GM12878 (cell line): ENCODE measurements around the gene CEACAM1. TPM values are rescaled to one million over a fixed set of nuclear protein-coding genes. Genes with fewer than 3 reads are reported as not detected.
"Not testable (repeated sequence)": the region's sequence is repeated elsewhere in the genome, so short reads cannot be mapped to it uniquely, and the experiment has no call there.

Experiments used
- ATAC-seq: fragments of 200-7000 bp; cut with Tn5 transposase; 3 replicates; pipeline ENCODE4 v1.9.1; 2020; ENCODE audit warnings: mild to moderate bottlenecking, moderate library complexity
- BruUV-seq: library from RNA; stranded (reverse); fragments of 400-500 nt; replicated peaks from 2 replicates; lab custom pipeline; 2021; lab: Mats Ljungman, UMichigan
- CTCF ChIA-PET: fragments of 300-600 bp; sonication (Branson Sonifier 250); formaldehyde crosslinking; extraction: SDS; loops from one replicate; lab custom pipeline; 2021; ENCODE audit warnings: inconsistent platforms; lab: Yijun Ruan, JAX
- POLR2A ChIA-PET: fragments of 350-600 bp; formaldehyde crosslinking; extraction: SDS; loops from one replicate; lab custom pipeline; 2021; ENCODE audit warnings: inconsistent platforms; lab: Charles Lee
- RAD21 ChIA-PET: fragments of 300-600 bp; sonication (Branson Sonifier 250); formaldehyde crosslinking; loops from one replicate; lab custom pipeline; 2023; ENCODE audit warnings: antibody characterized with exemption; ENCODE audit not compliant: unreplicated experiment; lab: Charles Lee
- SMC1A ChIA-PET: fragments of 300-600 bp; sonication (Branson Sonifier 250); formaldehyde crosslinking; loops from one replicate; lab custom pipeline; 2023; ENCODE audit not compliant: unreplicated experiment, uncharacterized antibody; lab: Charles Lee
- DNase-seq: peaks from one replicate; pipeline ENCODE4 v3.0.0-alpha.2; 2011; ENCODE audit warnings: low read depth, low spot score
- FAIRE-seq: peaks from 3 replicates; lab custom pipeline; 2011; peaks lifted over from hg19 to GRCh38; lab: Jason Lieb, UNC
- H2AFZ ChIP-seq: 2 replicates; pipeline ENCODE4 v1.6.0; 2011; ENCODE audit warnings: low read depth, low read length, control low read depth; ENCODE audit not compliant: control insufficient read depth
- H3K27ac ChIP-seq: 2 replicates; pipeline ENCODE4 v1.5.1; 2011; ENCODE audit warnings: control low read depth; ENCODE audit not compliant: control insufficient read depth, insufficient read depth
- H3K27me3 ChIP-seq, 2 experiments: replicated peaks in 1 of 2; 2 replicates each; pipeline versions ENCODE4 v1.6.0 to v1.6.1; 2011; ENCODE audit warnings: low read length in 1 of 2; ENCODE audit not compliant: control insufficient read depth in 2 of 2, insufficient read depth in 2 of 2
- H3K36me3 ChIP-seq, 2 experiments: 2 replicates each; pipeline ENCODE4 v1.5.1; 2011; ENCODE audit warnings: low read length in 1 of 2; ENCODE audit not compliant: control insufficient read depth in 2 of 2, insufficient read depth in 2 of 2
- H3K4me1 ChIP-seq: 2 replicates; pipeline ENCODE4 v1.6.1; 2011; ENCODE audit warnings: mild to moderate bottlenecking, low read length, moderate library complexity, mixed read lengths; ENCODE audit not compliant: control insufficient read depth, insufficient read depth
- H3K4me2 ChIP-seq: 2 replicates; pipeline ENCODE4 v1.6.0; 2011; ENCODE audit warnings: control low read depth; ENCODE audit not compliant: control insufficient read depth, insufficient read depth
- H3K4me3 ChIP-seq: fragments of 200-600 bp; sonication (generic); 2 replicates; pipeline ENCODE4 v1.5.1; 2016
- H3K79me2 ChIP-seq: 2 replicates; pipeline ENCODE4 v1.6.0; 2011; ENCODE audit warnings: low read length; ENCODE audit not compliant: control insufficient read depth, insufficient read depth
- H3K9ac ChIP-seq: 2 replicates; pipeline ENCODE4 v1.8.0; 2011; ENCODE audit warnings: low read length, control low read depth, mixed read lengths; ENCODE audit not compliant: control insufficient read depth, insufficient read depth
- H3K9me3 ChIP-seq: replicated peaks from 3 replicates; pipeline ENCODE4 v1.5.1; 2011; ENCODE audit warnings: mild to moderate bottlenecking, low read length; ENCODE audit not compliant: control insufficient read depth, insufficient read depth
- H4K20me1 ChIP-seq: 2 replicates; pipeline ENCODE4 v1.6.0; 2011; ENCODE audit not compliant: control insufficient read depth, insufficient read depth
- ASH2L ChIP-seq: fragments of 300-600, 200-600 bp; sonication (generic); IDR thresholded peaks from 2 replicates; pipeline ENCODE4 v1.6.1; 2017; ENCODE audit warnings: low read depth, mild to moderate bottlenecking, borderline replicate concordance
- GABPA ChIP-seq: IDR thresholded peaks from 2 replicates; pipeline ENCODE4 v1.6.1; 2014; ENCODE audit warnings: antibody characterized with exemption, low read depth, mild to moderate bottlenecking, inconsistent platforms
- GATAD2B ChIP-seq: fragments of 450-650 bp; conservative IDR thresholded peaks from 2 replicates; pipeline ENCODE4 v1.6.1; 2017; ENCODE audit warnings: low read depth, mild to moderate bottlenecking, moderate library complexity
- JUNB ChIP-seq: IDR thresholded peaks from 2 replicates; pipeline ENCODE4 v1.6.1; 2016; ENCODE audit warnings: antibody characterized with exemption, mild to moderate bottlenecking
- MEF2A ChIP-seq: IDR thresholded peaks from 2 replicates; pipeline ENCODE4 v1.6.1; 2011; ENCODE audit warnings: low read depth, mild to moderate bottlenecking, low read length, moderate library complexity; ENCODE audit not compliant: insufficient read depth
- MYC ChIP-seq: IDR thresholded peaks from 2 replicates; pipeline ENCODE4 v1.6.1; 2011; ENCODE audit warnings: mild to moderate bottlenecking, low read length, moderate library complexity, inconsistent platforms; ENCODE audit not compliant: insufficient read depth, insufficient replicate concordance, insufficient read length, severe bottlenecking
- NFYA ChIP-seq: IDR thresholded peaks from 2 replicates; pipeline ENCODE4 v1.6.1; 2011; ENCODE audit warnings: low read depth, mild to moderate bottlenecking, low read length, improper control_type of control experiment, borderline replicate concordance
- POU2F2 ChIP-seq: IDR thresholded peaks from 3 replicates; pipeline ENCODE4 v1.6.1; 2011; ENCODE audit warnings: low read depth, mild to moderate bottlenecking, low read length, borderline replicate concordance
- USF2 ChIP-seq: IDR thresholded peaks from 2 replicates; pipeline ENCODE4 v1.6.1; 2011; ENCODE audit warnings: low read depth, low read length, improper control_type of control experiment, borderline replicate concordance
- ZNF384 ChIP-seq: IDR thresholded peaks from 2 replicates; pipeline ENCODE4 v1.6.1; 2012; ENCODE audit warnings: low read depth, mild to moderate bottlenecking, low read length, improper control_type of control experiment, borderline replicate concordance
- WGBS: methylation state at CpG from one replicate; pipeline ENCODE4 v1.1.6; 2016; ENCODE audit warnings: low lambda C conversion rate; ENCODE audit not compliant: insufficient replicate concordance, insufficient coverage; ENCODE audit errors: missing lambda C conversion rate; 5-methylcytosine and 5-hydroxymethylcytosine counted together
- in situ Hi-C: fragments of 300-500 bp; cut with MboI; formaldehyde crosslinking; loops from 9 replicates; pipeline ENCODE4 v1.14.3; 2018; ENCODE audit warnings: mixed read lengths
- intact Hi-C: fragments of 100-400 bp; cut with micrococcal nuclease; formaldehyde crosslinking; loops from one replicate; pipeline ENCODE4 v1.14.2; 2022; ENCODE audit not compliant: unreplicated experiment
- polyA plus RNA-seq, 11 experiments: library from polyadenylated mRNA; depleted of rRNA in 4 of 11; unstranded in 6 of 11; stranded (reverse) in 5 of 11; fragments of >200 nt; fragmentation: Nextera tagmentation in 4 of 11; fragmentation: Illumina TruSeq in 1 of 11; extraction: Ambion mirVana in 4 of 11; extraction: Trizol in 1 of 11; gene quantifications; 1 replicate in 1 of 11; 2 replicates in 10 of 11; pipeline versions ENCODE4 v1.2.1 to v1.2.3, GENCODE V29; 2011 to 2016; ENCODE audit warnings: inconsistent platforms in 2 of 11, missing spikeins in 2 of 11, low read depth in 1 of 11
- total RNA-seq, 4 experiments: library from RNA; depleted of rRNA in 3 of 4; stranded (reverse); fragments of >200 nt in 3 of 4; fragmentation: Illumina TruSeq in 1 of 4; extraction: Trizol in 1 of 4; gene quantifications; 2 replicates each; pipeline versions ENCODE4 v1.2.1 to v1.2.3, GENCODE V29; 2013 to 2021
- TF ChIP-seq, protein P1 (sequence below): IDR thresholded peaks from 2 replicates; pipeline ENCODE4 v1.6.1; 2011; ENCODE audit warnings: low read depth, mild to moderate bottlenecking, low read length, moderate library complexity, borderline replicate concordance; ENCODE audit errors: extremely low read depth
- TF ChIP-seq, protein P2 (sequence below): IDR thresholded peaks from 2 replicates; pipeline ENCODE4 v1.6.1; 2012; ENCODE audit warnings: low read depth, low read length, improper control_type of control experiment

CEACAM1 gene
- total and polyA plus RNA-seq, 10 of the 15 experiments (the other 5 are each of a cell fraction or from before 2014, with no cell fraction given), result 3.9 to 24.0 (median 6.5) TPM

DNA sequence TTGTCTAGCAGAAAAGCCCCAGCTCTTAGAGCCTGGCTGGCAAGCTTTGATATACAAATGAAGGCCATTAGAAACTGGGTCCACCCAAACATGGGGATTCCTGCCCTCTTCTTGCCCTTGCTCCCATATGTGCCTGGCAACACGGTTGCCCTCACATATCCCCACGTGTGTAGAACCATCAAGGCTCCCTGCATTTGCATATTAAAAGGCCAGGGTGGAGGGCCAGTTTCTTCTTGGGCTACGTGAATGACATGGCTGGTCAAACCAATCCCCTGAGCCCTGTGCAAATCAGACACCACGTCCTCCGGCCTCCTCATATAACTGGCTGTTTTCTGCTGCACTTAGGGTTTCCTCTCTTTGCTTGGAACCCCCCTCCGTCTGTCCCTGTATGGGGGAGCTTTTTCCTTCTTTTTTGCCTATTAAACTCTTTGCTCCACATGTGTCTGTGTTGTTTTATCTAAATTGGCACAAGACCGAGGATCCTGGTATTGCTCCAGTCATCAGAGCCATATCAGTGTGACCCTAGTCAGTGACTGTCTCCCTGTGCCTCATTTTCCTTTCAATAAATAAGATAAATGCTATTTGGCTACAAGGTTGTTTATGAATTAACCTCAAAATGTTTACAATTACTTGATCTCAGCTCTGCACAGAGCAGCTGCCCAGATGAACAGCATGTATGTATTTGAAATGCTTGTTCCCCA, 30.3 kb upstream of the CEACAM1 start:
- no peak for TF ChIP-seq GABPA
- TF ChIP-seq MYC, result no peak
- no peak for TF ChIP-seq MEF2A
- TF ChIP-seq GATAD2B, result no peak
- TF ChIP-seq NFYA, result no peak
- TF ChIP-seq, protein P1, sequence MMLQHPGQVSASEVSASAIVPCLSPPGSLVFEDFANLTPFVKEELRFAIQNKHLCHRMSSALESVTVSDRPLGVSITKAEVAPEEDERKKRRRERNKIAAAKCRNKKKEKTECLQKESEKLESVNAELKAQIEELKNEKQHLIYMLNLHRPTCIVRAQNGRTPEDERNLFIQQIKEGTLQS, result no peak
- no peak for TF ChIP-seq JUNB
- TF ChIP-seq ZNF384, result no peak
- TF ChIP-seq POU2F2, result no peak
- TF ChIP-seq ASH2L, result no peak
- TF ChIP-seq, protein P2, sequence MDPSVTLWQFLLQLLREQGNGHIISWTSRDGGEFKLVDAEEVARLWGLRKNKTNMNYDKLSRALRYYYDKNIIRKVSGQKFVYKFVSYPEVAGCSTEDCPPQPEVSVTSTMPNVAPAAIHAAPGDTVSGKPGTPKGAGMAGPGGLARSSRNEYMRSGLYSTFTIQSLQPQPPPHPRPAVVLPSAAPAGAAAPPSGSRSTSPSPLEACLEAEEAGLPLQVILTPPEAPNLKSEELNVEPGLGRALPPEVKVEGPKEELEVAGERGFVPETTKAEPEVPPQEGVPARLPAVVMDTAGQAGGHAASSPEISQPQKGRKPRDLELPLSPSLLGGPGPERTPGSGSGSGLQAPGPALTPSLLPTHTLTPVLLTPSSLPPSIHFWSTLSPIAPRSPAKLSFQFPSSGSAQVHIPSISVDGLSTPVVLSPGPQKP, result no peak
- TF ChIP-seq USF2, result no peak
- TF ChIP-seq, all 136 proteins: peak for 0
- no TSS peak for BruUV-seq
- POLR2A ChIA-PET, result interaction anchor here (0.5 kb wide), 1 partner anchor 9 kb away, joined by 3 read pairs; no protein-coding TSS in a partner anchor
- 4% methylated on average over 7 of the region's 7 CpGs for WGBS
- no peaks in the 10 kb centered on the region for H3K4me1 ChIP-seq
- H3K79me2 ChIP-seq, result no peaks in the 10 kb centered on the region
- CTCF ChIA-PET, result interaction anchor here (1.4 to 2.1 kb wide), 2 partner anchors 108 to 118 kb away, joined by 4 to 5 read pairs; no protein-coding TSS in a partner anchor
- no peaks in the 10 kb centered on the region for H3K36me3 ChIP-seq
- H3K27me3 ChIP-seq, result peaks cover 3 to 6% of the 10 kb centered on the region in 2 experiments; a peak in 2 of 4 replicates
- intact Hi-C loops, result no loop called here
- H3K9ac ChIP-seq, result no peak overlapping the region
- H3K27ac ChIP-seq, result no peak overlapping the region
- SMC1A ChIA-PET, result interaction anchor here (1.1 kb wide), 1 partner anchor 108 kb away, joined by 4 read pairs; no protein-coding TSS in a partner anchor
- no peak overlapping the region for H3K4me3 ChIP-seq
- RAD21 ChIA-PET, result no interaction called here
- H3K4me2 ChIP-seq, result no peak overlapping the region
- H3K9me3 ChIP-seq, result no peaks in the 10 kb centered on the region; the same call in 2 of the 3 replicates
- no peak overlapping the region for H2AFZ ChIP-seq
- in situ Hi-C loops, result no loop called here
- ATAC-seq (no peak), FAIRE-seq (no peak), DNase-seq (no peak)
- no peaks in the 10 kb centered on the region for H4K20me1 ChIP-seq

- in situ Hi-C loops, CTCF ChIA-PET, H3K36me3 ChIP-seq, ATAC-seq, H3K27me3 ChIP-seq, H2AFZ ChIP-seq, BruUV-seq, H3K9me3 ChIP-seq, H3K9ac ChIP-seq, H3K79me2 ChIP-seq, H3K4me1 ChIP-seq, intact Hi-C loops, DNase-seq, POLR2A ChIA-PET, H3K27ac ChIP-seq, H3K4me3 ChIP-seq, SMC1A ChIA-PET, H4K20me1 ChIP-seq, H3K4me2 ChIP-seq, RAD21 ChIA-PET, FAIRE-seq: not testable (repeated sequence)
- WGBS, result 41% methylated on average over 10 of the region's 10 CpGs
These were observed 29.1 kb upstream of the CEACAM1 start for GRCh38 chr19:42557386-42557871.
